Epithelial cell of prostate (primary cell): Measurements from ENCODE around the gene CYTL1.
"Not testable (repeated sequence)": the region's sequence is repeated elsewhere in the genome, so short reads cannot be mapped to it uniquely, and the experiment has no call there.

ENCODE experiments used
- DNase-seq: peaks from one replicate; pipeline ENCODE4 v3.0.0-alpha.2; 2011; ENCODE audit warnings: low read depth, low spot score
- H3K27ac ChIP-seq: fragments of 450-650 bp; 2 replicates; pipeline ENCODE4 v1.5.1; 2017; ENCODE audit warnings: mild to moderate bottlenecking

The CYTL1 gene, protein sequence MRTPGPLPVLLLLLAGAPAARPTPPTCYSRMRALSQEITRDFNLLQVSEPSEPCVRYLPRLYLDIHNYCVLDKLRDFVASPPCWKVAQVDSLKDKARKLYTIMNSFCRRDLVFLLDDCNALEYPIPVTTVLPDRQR

GRCh38 chr4:5019274-5019673 is at the start of gene CYTL1:
Gene CYTL1 (minus strand): TSS chr4:5019458. CDS start chr4:5019445, 13 bp downstream.
- no peak for DNase-seq
- no peak within 1 kb of the TSS for H3K27ac ChIP-seq

DNA sequence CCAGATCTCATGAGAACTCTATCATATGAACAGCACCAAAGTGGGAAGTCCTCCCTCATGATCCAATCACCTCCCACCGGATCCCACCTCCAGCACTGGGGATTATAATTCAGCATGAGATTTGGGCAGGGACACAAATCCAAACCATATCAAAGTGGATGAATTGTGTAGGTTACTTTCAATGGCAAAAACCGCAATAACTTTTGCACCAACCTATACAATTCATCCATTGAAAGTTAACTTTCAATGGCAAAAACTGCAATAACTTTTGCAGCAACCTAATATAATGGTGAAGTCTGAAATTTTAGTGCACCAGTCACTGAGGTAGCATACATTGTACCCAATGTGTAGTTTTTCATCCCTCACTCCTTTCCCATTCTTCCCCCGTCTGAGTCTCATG is 48.6 kb upstream of the CYTL1 start:
- no peak overlapping the region for H3K27ac ChIP-seq
- DNase-seq = no peak

- H3K27ac ChIP-seq, DNase-seq: not testable (repeated sequence)
Observed at GRCh38 chr4:5066968-5067367, 47.7 kb upstream of the CYTL1 start.

GRCh38 chr4:5066101-5066500 is 46.8 kb upstream of the CYTL1 start:
- DNase-seq = no peak
- H3K27ac ChIP-seq = no peak overlapping the region

DNA sequence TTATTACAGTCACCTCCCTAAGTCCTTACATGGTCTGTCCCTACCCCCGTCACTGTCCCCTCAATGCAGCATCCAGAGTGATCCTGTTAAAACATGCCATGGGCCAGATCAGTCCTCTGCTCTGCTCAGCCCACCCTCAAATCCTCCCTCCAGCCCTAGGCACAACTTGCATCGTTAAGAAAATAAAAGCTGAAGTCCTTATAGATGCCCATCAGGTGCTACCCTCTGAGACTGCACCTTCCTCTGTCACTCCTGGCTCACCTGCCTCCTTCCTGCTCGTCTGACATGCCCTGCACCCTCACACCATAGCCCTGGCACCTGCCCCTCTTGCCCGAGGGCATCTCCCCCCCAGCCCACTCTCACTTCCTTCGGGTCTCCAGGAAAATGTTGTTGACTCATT is 36.2 kb upstream of the CYTL1 start:
- no peak for DNase-seq
- no peak overlapping the region for H3K27ac ChIP-seq

DNA sequence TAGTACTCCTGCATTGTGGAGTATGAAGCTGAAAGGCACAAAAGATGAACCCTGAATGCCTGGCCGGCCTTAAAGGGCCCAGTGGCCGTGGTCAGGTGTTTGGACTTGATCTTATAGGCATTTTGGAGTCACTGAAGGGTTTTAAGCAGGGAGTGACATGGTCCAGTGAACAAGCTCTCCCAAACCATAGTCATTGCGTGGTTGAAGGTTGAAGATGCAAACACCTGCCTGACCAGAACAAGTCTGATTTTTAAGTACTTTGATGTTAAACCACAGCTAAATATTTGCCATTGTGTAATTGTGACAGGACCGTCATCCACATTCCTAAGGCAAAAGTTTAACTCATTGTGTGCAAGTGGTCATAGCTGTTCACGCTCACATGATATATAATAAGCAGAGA is 35.3 kb upstream of the CYTL1 start:
- H3K27ac ChIP-seq = no peak overlapping the region
- no peak for DNase-seq

DNA sequence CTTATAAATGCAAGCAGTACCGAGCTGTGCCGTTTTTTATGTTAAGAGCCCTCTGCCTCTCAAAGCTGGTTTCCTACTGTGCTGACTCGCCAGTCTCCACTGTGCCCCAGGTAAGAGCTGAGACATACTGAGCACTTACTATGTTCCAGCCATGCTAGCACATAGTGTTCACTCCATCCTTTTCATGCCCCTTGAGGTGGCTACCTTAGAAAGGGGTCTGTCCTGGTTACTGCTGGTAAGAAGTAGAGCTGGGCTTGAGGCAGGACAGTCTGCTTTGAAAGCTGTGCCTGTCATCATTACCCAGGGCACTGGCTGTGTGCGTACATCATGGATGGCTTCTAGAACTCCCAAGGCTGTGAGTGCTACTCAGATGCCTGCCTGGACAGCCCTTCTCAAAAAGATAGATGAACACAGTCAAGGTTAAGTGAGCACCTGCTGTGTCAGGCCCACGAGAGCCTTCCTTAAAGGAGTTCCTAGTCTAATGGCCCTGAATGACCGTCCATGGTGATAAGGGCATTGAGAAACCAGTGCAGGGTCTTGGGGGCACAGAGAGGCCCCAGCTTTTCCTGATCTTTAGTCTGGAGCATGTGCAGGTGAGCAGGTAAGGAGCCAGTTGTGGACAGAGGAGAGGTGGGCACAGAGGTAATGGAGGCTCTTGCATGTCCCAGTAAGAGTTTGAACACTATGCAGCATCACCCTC is 33.6 kb upstream of the CYTL1 start:
- H3K27ac ChIP-seq = no peak overlapping the region
- no peak for DNase-seq

GRCh38 chr4:5052204-5052702 is 33.0 kb upstream of the CYTL1 start:
- no peak overlapping the region for H3K27ac ChIP-seq
- DNase-seq = no peak

DNA sequence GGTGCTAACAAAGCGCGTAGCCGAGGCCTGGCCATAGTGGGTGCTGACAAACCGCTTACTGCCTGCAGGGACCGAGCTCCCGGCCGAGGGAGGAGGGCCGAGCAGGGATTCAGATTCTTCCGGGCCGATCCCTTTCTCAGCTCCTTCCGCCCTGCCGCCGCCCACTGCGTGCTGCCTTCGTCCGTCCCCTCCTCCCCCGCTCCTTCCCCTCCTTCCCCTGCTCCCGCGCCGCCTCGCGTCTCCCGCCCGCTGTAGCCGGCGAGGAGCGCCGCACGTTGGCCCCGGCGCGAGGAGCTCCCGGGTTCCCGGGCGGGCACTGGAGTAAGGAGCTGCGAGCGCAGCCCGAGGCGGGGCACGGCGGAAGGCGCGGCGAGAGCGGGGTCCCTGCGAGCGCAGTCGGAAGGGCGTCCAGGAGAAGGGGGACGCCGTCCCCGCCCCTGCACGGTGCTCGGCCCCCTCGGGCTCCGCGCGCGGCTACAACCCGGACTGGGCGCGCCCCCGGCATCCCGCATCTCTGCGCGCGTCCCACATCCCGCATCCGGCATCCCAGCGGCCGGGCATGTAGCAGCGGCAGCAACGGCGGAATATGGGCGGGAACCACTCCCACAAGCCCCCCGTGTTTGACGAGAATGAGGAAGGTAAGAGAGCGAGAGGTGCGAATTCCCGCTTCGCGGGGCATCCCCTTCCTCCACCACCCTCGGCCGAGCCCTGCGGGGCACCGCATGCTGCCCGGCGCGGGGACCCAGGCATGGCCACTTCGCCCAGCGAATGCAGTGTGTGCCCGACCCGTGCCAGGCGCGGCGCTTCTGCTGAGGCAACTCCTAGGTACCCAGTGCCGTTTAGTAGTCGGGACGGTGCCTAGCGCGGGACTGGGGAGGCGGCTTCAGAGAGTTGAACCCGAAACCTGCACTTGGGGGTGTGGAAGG is 32.3 kb upstream of the CYTL1 start, which contains the start of gene STK32B:
Gene STK32B, plus strand, starts transcription at position 203 of the 926 bp plus-strand sequence.
- no peak for DNase-seq

GRCh38 chr4:5050520-5051277 is 31.4 kb upstream of the CYTL1 start:
- H3K27ac ChIP-seq = no peak overlapping the region
- no peak for DNase-seq

More for the DNA sequence above, 32.3 kb upstream of the CYTL1 start, which contains the start of gene STK32B:
- no peak within 1 kb of the TSS for H3K27ac ChIP-seq

- H3K27ac ChIP-seq = no peak overlapping the region
- no peak for DNase-seq
Observed at GRCh38 chr4:5048721-5049120, 29.5 kb upstream of the CYTL1 start.

- DNase-seq = no peak
- peak overlapping the region; percentile 32 for H3K27ac ChIP-seq
Observed at GRCh38 chr4:5045097-5045496, 25.8 kb upstream of the CYTL1 start.

DNA sequence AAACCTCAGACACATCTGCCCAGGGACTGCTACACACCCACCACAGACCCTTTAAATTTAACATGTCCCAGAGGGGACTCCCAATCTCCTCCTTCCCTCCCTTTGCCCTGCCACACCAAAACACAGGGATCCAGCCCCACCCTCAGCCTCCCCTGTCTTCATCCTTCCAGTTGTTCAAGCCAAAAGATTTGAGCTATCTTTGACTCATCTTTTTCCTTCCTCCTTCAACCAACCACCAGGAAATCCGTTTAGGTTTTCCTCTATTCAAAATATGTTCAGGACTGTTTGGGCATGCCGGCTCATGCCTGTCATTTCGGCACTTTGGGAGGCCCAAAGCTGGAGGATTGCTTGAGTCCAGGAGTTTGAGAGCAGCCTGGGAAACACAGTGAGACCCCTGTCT is 25.1 kb upstream of the CYTL1 start:
- peak overlapping the region; percentile 32 for H3K27ac ChIP-seq
- DNase-seq = no peak

DNA sequence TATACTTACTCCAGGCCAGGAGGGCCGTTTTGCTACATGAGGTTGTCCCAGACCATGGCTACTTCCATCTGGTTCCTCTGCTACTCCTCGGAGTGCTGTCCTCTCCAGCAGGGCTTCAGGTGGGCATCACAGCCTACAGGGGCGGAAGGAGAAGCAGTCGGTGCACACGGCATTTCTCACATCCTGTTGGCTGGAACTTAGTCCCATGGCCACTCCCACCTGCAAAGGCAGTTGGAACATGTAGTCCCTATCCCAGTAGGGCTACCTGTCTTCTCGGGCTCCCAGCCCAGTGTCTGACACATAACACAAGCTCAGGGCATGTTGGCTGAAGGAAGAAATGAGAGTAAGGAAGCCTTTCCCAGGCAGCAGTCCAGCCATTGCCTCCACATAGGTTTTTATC is 24.3 kb upstream of the CYTL1 start:
- H3K27ac ChIP-seq = peak overlapping the region; percentile 32
- DNase-seq = no peak

GRCh38 chr4:5041699-5042098 is 22.4 kb upstream of the CYTL1 start:
- H3K27ac ChIP-seq = no peak overlapping the region
- no peak for DNase-seq

DNA sequence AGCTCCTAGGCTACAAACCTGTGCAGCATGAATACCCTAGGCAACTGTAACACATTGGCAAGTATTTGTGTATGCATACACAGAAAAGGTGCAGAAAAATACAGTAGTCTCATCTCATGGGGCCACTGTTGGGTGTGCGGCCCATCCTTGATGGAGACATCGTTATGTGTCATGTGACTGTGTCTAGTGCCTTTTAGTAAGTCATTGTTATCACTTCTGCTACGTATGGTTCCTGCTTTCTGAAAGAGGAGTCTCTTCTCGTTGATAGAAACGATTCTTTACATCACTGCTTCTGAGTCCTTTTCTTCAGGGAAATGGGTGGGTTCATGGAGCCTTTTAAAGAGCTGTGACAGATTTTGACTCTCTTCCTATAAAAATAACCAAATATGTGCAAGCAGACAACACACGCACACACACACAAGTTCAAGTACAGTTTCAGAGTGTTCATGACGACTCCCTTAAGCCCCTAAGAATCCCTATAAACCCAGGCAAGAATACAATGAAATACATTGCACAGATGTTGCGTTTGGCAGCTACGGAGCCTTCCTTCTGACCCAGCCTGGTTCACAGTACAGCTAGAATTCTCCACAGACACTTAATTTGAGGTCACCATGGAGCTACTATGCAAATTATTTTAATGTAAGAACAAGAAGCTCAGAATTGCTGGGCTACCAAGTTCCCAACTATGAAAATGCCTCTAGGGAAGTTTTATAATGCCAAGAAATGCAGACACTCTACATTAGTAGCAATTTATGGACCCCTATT is 21.8 kb upstream of the CYTL1 start:
- no peak overlapping the region for H3K27ac ChIP-seq
- no peak for DNase-seq

- DNase-seq = no peak
- H3K27ac ChIP-seq = no peak overlapping the region
Observed at GRCh38 chr4:5039800-5040199, 20.5 kb upstream of the CYTL1 start.

DNA sequence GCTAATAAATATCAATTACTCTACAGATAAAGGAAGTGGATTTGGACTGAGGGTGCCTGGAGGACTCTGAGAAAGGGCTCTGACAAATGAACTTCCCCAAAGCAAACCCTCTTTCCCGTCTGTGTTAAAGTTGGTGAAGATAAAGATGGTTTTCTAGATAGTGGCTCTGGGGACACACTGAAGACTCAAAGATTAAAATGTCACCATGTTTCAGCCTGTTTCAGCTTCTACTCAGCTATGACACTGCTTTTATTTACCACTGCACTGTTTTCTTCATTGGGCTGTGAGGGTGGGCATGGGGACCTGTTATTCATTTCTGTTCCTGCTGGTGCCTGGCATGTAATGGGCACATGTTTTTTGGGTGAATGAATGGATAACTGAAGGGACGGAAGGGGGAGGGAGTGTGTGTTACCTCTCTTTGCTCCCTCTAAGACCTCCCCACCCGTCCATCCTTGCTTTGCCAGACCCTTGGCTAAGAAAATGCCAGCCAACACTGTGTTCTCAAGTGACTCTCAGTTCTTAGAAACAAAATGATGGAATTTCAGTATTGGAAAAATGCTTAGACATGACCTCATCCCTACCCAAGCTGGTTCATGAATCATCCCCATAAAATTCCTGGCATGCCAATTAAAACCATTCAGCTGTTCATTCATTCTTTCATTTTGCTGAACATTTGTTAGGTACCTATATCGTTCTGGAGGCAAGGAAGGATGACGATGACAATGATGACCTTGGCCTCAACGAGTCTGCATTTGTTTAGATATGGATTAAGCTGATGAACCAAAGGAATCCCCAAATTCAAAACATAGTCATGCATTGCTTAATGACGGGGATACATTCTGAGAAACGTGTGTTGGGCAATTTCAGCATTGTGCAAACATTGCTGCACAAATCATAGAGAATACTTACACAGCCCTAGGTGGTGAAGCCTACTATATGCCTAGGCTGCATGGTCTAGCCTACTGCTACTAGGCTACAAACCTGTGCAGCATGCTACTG is 18.6 kb upstream of the CYTL1 start:
- peak; percentile 92 for DNase-seq
- peak overlapping the region; percentile 42 for H3K27ac ChIP-seq
